NCI-H146 treated with DMSO at 0.1 percent for 48 hours (cell line): ENCODE results near the gene CD79B.
A peak's percentile ranks its signal among the peaks of the same experiment; 100 is the strongest.
"Not testable (repeated sequence)": the region's sequence is repeated elsewhere in the genome, so short reads cannot be mapped to it uniquely, and the experiment has no call there.

Experiments
- DNase-seq: peaks from one replicate; lab custom pipeline; 2025; ENCODE audit not compliant: unreplicated experiment; lab: John Stamatoyannopoulos, UW

Gene CD79B

GRCh38 chr17:63934183-63935112 is 2.3 kb upstream of the CD79B start:
- DNase-seq = no peak

GRCh38 chr17:63933598-63933997 is 1.5 kb upstream of the CD79B start:
- DNase-seq = no peak

GRCh38 chr17:63932721-63933120 is 590 bp upstream of the CD79B start:
- DNase-seq = no peak

GRCh38 chr17:63930951-63931575 is 1.1 kb downstream of the CD79B start:
- DNase-seq = no peak

- DNase-seq = no peak
Measured at GRCh38 chr17:63929860-63930766, 2.0 kb downstream of the CD79B start.

GRCh38 chr17:63928966-63929695 is 3.0 kb downstream of the CD79B start:
- DNase-seq = no peak

GRCh38 chr17:63928172-63928666 is 3.9 kb downstream of the CD79B start:
- DNase-seq = no peak

- no peak for DNase-seq
Measured at GRCh38 chr17:63927464-63928171, 4.5 kb downstream of the CD79B start.

- no peak for DNase-seq
Measured at GRCh38 chr17:63926164-63926563, 6.0 kb downstream of the CD79B start.

GRCh38 chr17:63925615-63926014 is 6.5 kb downstream of the CD79B start:
- no peak for DNase-seq

GRCh38 chr17:63922402-63922801 is 9.7 kb downstream of the CD79B start:
- not testable (repeated sequence) for DNase-seq

GRCh38 chr17:63920779-63921178 is 11.4 kb downstream of the CD79B start:
- not testable (repeated sequence) for DNase-seq

- DNase-seq = not testable (repeated sequence)
Measured at GRCh38 chr17:63920050-63920449, 12.1 kb downstream of the CD79B start.

- DNase-seq = peak; percentile 16
Measured at GRCh38 chr17:63919311-63919723, 12.8 kb downstream of the CD79B start.

GRCh38 chr17:63918789-63919305 is 13.3 kb downstream of the CD79B start, which contains the start of gene GH1:
Gene GH1, minus strand, starts transcription at chr17:63918839. Its CDS starts 63 bp downstream, at chr17:63918776.
- DNase-seq = not testable (repeated sequence)

- no peak for DNase-seq
Measured at GRCh38 chr17:63918305-63918704, 13.8 kb downstream of the CD79B start.

GRCh38 chr17:63917646-63918045 is 14.5 kb downstream of the CD79B start:
- no peak for DNase-seq

- DNase-seq = not testable (repeated sequence)
Measured at GRCh38 chr17:63917206-63917605, 14.9 kb downstream of the CD79B start.

GRCh38 chr17:63916566-63917185 is 15.5 kb downstream of the CD79B start:
- no peak for DNase-seq
